Non-pigmented ciliary epithelial cell (primary cell): ENCODE data around the gene PPP1R2.
A peak's percentile ranks its signal among the peaks of the same experiment; 100 is the strongest.
"Not testable (repeated sequence)": the region's sequence is repeated elsewhere in the genome, so short reads cannot be mapped to it uniquely, and the experiment has no call there.

Experiments used
- DNase-seq: peaks from one replicate; pipeline ENCODE4 v3.0.0-alpha.2; 2010; ENCODE audit warnings: low read depth

PPP1R2 gene

DNA sequence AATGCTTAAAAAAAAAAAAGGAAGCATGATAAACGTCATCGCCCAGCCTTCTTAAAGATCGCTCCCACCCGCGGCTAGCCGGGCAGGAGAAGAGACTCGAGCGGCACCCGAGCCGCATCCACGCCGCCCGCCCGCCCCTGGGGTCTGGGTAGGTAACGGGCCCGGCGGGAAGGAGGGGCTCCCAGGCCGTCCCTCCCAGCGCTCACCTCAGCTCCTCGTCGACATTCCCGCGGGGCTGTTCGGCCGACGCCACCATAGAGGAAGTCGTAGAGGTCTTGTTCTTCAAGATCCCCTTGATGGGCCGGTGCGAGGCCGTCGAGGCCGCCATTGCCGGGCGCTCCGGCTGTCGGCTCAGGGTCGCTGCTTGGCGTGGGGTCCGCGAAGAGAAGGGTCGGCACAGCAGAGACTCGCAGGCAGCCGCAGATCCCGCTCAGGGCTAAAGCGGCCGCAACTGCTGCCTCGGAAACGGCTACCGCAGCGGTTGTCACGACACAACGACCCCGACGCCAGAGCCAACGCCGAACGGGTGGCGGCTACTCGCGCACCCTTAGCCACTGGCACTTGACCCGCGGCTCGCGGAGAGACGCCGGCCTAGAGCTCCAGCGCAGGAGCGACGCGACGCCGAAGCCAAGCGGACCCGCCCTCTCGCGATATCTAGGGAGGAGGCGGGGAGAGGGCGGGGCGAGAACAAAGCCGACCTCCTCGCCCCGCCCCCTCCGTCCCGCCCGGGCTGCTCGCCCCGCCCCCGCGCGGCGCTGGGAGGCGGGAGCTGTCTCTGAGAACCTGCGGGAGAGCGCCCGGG lies at the start of gene PPP1R2:
TSS of gene PPP1R2 (minus strand) at position 628 of the 802 bp plus-strand sequence. CDS start at position 328, 300 bp downstream.
- peak; percentile 40 for DNase-seq

DNA sequence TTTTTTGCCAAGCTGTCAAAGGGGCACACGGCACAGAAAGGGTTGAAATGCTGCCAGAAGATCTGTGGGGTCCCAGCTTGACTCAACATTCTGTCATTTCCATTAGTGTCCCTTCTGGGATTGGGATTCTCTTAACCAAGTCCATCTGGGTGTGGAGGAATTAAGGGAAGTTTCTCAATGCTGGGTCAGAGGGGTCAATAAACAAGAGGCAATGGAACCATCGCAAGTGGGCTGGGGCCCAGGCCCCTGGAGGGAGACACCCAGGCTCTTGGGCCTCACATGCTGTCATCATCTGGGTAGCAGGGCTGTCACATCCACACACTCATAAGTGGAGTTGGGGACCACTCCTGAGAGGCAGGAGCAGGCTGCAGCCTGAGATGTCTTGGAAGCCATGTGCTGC lies 48.7 kb upstream of the PPP1R2 start:
- no peak for DNase-seq

DNA sequence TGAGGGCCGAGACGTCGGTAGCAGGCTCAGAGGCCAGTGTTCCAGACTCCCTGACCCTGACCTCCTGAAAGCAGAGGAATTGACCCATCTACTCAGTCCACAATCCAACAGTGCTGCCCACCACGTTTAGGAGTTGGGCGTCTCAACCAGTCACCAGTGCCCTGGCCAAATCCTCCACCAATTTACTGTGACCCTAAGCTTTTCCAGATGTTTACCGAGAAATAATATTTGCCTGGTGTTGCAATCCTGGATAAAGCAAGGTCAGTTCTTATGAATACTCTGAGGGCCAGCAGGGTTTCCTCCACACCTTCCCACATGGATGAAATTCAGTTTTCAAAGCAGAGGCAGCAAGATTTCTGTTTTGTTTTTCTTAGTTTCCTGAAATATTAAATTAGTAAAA lies 48.1 kb upstream of the PPP1R2 start:
- no peak for DNase-seq

DNA sequence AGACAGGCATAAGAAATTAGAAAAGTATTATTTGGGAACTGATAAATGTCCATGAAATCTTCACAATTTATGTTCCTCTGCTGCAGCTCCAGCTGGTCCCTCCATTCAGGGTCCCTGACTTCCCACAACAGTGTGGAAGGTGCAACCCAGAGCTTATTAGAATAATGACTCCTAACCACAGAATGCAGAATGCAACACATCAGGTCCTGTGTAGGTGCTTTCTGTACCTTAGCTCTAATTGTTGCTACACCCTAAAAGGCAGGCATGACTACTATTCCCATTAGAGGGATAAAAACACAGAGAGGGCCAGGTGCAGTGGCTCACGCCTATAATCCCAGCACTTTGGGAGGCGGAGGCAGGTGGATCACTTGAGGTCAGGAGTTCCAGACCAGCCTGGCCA lies 47.3 kb upstream of the PPP1R2 start:
- DNase-seq = not testable (repeated sequence)

DNA sequence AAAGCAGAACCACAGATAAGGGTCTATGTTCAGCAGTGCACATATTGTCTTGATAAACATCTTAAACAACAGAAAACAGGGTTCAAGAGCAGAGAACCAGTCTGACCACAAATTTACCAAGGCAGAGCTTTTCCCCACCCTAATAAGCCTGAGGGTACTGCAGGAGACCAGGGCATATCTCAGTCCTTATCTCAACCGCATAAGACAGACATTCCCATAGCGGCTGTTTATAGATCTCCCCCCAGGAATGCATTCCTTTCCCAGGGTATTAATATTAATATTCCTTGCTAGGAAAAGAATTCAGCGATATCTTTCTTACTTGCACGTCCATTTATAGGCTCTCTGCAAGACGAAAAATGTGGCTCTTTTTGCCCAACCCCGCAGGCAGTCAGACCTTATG lies 46.7 kb upstream of the PPP1R2 start:
- not testable (repeated sequence) for DNase-seq

DNA sequence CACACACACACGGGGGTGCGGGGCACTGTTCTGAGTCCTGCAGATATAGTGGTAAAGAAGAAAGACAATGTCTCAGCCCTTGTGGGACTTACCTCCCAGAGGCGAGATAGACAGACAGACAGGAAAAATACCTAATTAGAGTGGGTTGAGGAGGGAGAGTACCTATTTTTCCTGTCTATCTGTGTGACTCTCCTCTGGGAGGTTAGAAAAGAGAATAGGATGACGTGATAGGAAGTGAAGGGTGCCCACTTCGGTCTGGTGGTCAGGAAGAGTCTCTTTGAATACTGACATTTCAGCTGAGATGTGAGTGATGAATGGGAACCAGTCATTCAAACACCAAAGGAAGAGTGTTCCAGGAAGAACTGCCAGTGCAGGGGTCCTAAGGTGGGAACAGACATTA lies 44.7 kb upstream of the PPP1R2 start:
- no peak for DNase-seq

DNA sequence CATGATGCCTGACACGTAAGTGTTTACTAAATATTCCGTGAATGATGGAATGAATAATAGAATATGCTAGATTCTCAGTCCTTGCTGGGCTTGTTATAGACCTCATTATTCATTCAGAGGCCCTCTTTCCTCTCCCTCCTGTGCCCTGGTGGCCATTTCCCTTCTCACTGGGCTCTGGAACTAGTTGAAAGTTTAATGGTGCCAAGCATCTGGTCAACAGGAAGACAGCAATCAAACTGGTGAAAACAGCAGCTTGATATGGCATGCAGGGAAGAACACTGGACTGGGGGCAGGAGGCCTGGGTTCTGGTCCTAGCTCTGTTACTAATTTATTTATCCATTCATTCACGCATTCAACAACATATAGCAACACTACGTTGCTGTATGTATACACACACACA lies 44.3 kb upstream of the PPP1R2 start:
- no peak for DNase-seq

DNA sequence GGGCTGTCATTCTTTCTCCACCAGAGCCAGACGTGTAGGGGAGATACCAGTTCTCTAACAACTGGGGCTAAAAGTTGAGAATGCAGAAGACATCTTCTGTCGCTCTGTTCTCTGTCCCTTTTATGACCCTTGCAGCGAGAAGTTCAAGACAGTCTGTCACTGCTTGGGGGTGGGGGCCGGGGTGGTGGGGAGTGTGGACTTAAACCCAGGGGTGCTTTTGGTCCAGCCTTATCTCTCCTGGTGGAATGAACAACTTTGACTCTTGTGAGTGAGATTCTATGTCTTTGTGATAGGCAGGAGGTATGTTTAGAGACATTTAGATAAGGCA lies 41.4 kb upstream of the PPP1R2 start:
- no peak for DNase-seq

DNA sequence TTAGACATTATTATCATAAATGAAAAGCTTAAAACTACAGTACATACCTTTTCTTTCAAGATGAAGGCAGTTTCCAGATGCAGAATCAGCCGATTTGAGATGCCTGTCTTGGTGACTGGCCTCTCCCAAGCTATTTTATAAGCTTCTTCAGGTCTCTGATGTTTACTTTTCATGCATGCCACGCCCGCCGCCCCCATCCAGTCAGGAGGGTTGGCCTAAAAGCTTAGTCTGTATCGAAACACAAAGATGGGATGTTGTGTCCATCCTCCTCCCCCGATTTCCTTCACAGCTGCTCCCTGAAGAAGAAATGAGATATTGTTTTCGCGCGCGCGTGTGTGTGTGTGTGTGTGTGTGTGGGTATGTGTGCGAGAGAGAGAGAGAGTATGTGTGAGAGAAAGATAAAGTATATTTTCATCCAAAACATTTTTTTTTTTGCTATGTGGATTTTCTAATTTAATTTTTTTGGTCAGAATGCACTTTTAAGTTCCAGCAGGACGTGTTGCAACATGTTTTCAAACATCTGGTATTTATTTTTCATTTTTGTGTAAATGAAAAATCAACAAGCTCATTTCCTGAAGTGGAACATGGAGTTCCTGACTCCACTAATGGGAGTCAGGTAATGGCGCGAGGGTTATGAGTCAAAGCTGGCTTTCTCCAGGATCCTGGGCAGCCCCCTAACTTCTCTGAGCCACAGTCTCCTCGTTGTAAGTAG lies 40.9 kb upstream of the PPP1R2 start, which contains the start of gene APOD:
TSS of gene APOD (minus strand) at position 110 of the 712 bp plus-strand sequence. CDS start 4,479 bp downstream, outside the sequence.
- DNase-seq = peak; percentile 5

DNA sequence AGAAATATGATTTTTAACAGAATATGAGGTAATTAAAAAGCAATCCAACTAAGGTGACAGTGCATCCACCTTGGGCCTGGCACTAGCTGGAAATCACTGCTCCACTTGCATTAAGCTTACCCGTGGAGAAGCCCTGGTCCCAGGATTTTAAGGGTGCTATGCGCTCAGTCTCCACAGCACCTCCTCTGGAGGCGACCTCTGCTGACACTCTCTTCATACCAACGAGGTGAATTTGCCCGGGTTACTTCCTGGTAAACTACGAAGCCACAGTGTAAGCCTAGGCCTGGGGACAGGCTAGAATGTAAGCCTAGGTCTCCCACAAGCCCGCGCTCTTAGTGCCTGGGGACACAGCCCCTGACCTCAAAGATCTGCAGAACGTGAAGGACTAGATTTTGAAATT lies 39.8 kb upstream of the PPP1R2 start:
- no peak for DNase-seq

DNA sequence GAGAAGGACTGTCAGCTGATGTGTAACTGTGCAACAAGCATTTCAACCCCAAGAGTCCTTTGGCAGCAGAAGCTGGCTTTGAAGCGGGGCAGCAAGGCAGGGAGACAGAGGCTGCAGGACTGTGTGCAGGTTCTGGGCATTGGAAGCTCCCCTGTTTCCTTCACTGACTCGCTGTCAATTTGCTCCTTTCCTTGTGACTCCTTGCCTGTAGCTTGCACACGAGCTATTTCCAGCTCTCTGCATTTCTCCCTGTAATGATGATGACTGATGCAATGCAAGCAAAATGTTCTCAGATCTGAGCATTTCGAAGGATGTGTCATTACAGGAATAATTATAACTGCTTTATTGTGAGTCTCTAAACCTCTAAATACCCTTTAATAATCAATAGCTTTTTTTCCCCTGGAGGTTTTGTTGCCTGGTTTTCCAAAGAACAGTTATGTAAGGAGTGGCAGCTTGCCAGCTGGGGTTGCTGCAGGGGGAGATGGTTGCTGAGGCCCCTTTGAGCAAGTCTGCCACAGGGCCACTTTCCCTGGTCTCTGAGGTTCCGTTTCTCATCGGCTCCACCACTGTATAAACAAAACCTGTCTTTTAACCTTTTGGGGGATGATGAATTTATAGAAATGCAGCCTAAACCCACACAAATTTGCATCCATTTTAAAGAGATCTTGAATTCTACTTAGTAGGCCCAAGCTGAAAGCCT lies 37.8 kb upstream of the PPP1R2 start:
- DNase-seq = peak; percentile 19

DNA sequence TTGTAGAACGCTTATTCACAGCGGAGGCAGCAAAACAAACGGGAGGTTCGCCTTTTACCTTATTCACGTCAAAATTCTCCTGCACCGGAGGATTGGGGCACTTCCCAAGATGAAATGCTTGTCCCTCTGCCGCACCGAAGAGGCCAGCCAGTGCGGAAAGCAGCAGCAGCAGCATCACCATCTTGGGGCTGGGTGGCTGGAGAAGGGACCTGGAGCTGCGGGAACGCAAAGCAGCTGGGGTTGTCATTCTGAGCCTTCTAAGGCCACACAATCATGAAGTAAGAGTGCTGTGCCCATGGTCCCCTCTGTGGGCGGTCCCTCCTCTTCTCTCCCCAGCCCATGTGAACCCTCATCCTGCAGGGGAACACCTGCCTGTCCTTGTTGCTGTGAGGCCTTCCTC lies 36.2 kb upstream of the PPP1R2 start:
- no peak for DNase-seq

DNA sequence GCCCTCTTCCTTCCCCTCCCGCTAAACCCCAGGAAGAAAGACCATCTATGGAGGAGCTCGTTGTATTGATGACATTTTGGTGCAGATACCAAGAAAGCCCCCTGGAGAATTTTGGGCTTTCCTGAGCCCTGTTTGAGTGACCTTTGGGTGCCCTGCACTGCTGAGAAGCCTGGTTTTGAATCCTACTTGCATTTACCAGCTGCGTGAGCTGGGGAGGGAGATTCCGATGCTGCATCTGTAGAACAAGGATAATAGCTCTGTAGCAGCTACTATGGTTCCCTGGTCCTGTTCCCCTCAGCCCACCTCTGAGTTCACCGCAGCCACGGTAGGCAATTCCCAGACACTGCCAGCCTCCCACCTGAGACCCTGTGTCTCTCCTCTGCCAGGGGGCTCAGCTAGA lies 35.4 kb upstream of the PPP1R2 start:
- DNase-seq = no peak

DNA sequence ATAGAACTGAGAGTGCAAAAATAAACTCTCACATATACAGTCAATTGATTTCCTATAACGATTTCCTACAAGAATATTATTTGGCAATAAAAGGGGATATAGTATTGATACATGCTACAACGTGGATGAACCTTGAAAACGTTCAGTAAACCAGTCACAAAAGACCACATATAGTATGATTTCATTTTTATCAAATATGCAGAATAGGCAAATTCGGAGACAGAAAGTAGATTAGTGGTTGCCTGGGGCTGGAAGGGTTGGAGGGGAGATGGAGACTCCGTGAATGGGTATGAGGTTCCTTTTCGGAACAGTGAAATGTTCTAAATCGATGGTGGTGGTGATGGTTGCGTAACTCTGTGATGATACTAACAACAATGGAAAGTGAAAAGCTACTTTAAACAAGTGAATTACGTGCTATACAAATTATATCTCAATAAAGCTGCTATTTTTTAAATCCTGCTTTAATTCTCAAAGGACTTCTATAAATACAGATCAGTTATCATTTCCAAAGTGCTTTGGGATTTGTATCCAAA lies 34.6 kb upstream of the PPP1R2 start:
- no peak for DNase-seq

DNA sequence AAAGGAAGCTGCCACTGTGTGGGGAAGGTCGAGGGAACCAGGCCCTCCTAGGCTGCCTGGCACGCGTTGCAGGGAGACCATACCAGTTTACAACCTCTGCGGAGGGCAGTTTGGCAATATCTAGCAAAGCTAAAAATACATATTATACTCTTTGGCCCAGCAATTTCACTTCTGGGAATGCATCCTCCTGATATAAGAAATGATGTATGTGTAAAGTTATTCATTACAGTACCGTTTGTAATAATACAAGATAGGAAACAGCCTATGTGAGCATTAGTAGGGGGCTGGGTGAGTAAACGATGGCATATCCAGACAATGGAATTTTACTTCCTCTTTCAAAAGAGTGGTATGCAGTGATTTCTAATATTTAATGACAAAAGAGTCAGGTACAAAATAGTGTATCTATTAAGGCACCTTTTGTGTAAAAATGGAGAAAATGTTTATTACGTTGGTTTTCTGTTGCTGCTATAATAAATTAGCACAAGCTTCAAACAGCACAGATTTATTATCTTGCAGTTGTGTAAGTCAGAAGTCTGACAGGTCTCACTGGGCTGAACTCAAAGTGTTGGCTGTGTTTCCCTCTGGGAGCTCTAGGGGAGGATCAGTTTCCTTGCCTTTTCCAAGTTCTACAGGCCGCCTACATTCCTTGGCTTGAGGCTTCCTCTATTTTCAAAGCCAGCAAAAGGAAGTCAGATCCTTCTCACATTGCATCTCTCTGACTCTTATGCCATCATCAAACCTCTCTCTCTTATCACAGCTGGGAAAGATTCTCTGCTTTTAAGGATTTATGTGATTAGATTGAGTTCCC lies 31.6 kb upstream of the PPP1R2 start:
- DNase-seq = no peak

DNA sequence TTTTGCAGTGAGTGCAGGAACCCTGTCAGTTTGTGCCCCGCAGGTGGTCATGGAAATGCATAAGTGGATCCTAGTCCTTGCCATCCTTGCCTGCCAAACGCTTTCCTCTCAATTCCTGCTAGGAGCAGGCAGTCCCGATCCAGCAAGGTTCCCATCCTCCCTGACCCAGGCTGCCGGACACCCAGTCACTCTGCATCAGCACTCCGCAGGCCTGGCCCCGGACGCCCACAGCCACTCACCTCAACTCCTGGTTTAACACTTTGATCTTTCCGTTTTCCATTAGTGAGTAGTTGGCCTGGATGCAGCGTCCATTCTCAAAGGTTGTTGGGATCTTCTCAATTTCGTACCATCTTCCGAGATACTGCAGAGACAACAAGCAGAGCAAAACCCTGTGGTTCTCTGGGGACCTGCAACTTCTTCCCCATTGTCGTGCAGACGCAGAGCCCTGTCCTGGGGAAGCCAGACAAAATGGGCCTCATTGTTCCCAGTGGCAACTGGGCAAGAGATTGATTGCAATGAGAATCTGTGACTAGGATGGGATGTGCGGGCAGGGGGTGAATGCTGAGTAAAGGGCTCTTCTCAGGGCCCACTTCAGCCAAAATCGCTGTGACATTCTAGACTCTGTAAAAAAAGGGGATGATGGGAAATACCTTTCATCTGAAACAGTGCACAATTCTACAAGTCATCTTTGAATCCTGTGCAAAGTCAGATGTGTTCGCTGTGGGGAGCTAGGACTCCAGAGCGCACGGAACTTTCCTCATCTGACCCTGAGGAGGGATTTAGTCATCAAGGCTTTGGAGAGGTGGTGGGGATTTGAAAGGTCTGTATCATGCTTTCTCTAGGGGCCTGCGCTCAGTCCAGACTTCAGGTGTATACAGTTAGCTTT lies 30.7 kb upstream of the PPP1R2 start:
- DNase-seq = no peak

DNA sequence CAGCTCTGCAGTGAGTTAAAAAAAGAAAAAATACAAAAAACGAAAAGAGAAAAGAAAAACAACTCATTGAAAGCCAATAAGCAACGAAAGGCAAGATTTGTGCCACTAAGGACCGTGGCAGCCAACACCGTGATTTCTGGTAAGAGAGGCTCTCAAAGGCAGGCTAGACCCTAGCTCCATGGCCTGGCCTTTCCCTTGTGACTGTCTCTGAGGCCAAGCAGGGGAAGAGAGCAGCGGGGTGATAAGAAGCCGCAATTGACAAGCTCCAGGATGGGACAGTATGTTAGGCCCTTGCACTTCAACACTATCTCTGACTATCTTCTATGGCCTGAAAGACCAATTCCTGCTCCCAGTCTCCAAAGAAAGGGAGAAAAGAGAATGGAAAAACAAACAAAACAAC lies 28.2 kb upstream of the PPP1R2 start:
- DNase-seq = no peak

DNA sequence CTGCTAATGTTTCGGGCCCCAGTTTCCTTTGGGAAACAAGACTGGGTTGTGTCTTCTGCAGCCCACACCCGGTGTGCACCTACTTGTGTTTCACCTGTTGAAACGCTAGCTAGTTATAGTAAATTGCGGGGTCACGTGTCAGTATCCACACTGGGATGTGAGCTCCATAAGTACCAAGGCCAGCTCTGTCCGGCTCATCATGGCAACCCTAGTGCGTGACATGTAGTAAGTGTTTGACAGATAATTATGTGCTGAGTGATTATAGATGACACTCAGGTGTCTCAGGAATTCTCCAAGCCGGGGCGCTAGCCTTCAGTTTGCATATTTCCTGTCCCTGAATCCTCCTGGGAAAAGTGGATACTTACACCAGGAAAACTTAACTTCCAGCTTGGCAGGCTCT lies 27.8 kb upstream of the PPP1R2 start:
- DNase-seq = no peak

DNA sequence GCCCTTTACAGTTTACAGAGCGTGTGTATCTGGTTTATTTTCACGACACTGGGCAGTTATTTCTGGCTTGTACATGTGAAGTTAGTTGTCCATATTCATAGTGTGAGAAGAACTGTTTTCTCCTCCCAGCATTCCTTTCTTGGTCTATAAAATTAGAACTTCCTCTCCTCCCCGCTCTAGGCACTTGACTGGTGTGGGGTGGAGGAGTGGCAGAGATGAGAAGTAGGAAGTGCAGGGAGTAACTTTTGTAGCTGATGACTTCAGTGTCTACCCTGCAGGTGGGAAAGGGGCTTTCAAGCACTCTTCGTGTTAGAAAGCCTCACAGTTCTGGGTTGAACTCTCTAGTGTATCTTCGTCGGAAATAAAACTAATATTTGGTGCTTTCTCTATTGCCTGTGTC lies 27.2 kb upstream of the PPP1R2 start:
- DNase-seq = no peak

DNA sequence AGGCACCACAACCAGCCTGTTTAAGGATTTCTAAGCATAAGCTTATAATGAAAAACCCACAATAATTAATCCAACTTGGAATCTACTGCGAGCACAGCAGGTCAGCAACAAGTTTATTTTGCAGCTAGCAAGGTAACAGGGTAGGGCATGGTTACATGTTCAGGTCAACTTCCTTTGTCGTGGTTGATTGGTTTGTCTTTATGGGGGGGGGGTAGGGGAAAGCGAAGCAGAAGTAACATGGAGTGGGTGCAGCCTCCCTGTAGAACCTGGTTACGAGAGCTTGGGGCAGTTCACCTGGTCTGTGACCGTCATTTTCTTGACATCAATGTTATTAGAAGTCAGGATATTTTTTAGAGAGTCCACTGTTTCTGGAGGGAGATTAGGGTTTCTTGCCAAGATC lies 25.5 kb upstream of the PPP1R2 start:
- no peak for DNase-seq

DNA sequence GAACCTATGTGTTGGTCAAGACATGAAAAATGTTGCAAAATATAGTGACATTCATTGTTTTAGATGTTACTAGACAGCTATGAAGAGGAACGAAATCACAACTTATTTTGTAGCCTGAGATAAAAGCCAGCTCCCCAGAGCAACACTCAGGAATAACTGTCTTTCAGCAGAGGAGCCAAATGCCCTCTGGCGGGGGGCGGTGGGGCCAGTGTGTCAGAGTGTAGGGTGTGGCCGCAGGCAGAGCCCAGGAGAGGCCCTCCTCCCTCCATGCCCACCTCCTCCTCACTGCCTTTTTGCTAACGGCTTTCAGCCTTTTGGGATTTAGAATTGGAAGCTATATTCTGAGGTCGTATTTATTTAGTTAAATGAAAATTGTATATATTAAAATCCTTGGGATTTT lies 23.7 kb upstream of the PPP1R2 start:
- no peak for DNase-seq
